ENCODE measurements around the gene MCF2L2. TPM values are rescaled to one million over a fixed set of nuclear protein-coding genes. Genes with fewer than 3 reads are reported as not detected.

MCF2L2 gene
- total and polyA plus RNA-seq, 7 experiments from 2014 or later: 0.15 to 4.3 (median 0.47) TPM; not detected in 1

DNA sequence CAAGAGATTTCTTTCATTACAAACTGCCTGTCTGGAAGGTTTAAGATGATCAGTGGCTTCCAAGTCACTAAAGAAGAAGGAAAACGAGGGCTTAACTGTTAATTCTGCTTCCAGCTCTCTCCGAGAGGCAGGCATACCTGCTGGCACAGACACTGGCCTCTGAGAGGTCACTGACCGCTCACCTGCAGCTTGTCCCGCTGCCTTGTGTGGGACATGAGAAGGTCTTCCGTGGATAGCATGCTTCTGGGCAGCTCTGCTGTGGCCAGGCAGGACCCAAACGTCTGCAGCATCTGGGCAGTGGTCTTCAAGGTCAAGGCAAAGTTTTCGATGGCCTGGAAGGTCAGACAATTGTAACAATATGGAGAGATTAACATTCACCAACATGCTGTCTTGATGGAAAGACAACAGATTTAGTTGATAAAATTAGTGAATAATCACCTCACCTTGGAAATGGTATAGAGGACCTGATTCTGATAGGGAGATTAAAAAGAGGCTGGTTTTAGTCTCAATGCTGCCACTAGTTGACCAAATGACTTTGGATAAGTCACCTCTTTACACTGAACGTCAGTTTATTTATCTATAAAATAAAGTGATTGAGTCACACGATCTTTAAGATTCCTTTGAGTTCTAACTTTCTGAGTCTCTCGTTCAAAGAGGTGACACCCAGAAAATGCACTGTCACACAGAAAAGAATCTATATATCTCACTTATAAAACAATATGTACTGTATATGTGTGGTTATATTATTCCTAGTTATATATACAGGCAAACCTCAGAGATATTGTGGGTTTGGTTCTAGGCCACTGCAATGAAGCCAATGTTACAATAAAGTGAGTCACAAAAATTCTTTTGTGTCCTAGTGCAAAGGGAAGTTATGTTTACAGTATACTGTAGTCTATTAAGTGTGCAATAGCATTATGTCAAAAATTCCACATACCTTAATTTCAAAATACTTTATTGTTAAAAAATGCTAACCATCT is 110.2 kb downstream of the MCF2L2 start:
- ChIA-PET CTCF (no interaction called here), POLR2A (no interaction called here)
- intact Hi-C loops (cut with micrococcal nuclease): loop anchor here in 1 of 2 donors (5.0 kb wide), 1 partner anchor 64 kb away; no protein-coding TSS in a partner anchor
- no peak overlapping the region for H3K4me3 ChIP-seq (ENCODE audit: low read length)
- no peaks in the 10 kb centered on the region for H3K9me3 ChIP-seq (ENCODE audit: control insufficient read depth in 2 of 3, low read length in 3 of 3)
- no peaks in the 10 kb centered on the region for H3K36me3 ChIP-seq (ENCODE audit: control insufficient read depth in 2 of 3, insufficient read depth in 3 of 3, low read length in 3 of 3)
- Mint-ChIP-seq H3K9me3 (no peaks in the 10 kb centered on the region), H3K27me3 (no peaks in the 10 kb centered on the region), H3K4me3 (peak overlapping the region in 1 of 10 donors; percentile 78), H3K36me3 (no peaks in the 10 kb centered on the region), H3K27ac (peak overlapping the region in 1 of 9 donors; percentile 40), H3K4me1 (peaks cover 7 to 20% (median 13%) of the 10 kb centered on the region in 7 donors)
- H3K4me1 ChIP-seq (ENCODE audit: control insufficient read depth in 2 of 2, insufficient read depth in 2 of 2, low read length in 2 of 2): peaks cover 0 to 12% of the 10 kb centered on the region in 2 donors
- H3K27ac ChIP-seq (ENCODE audit: low read depth, low read length): no peak overlapping the region
- ATAC-seq: peak; percentile 34
- no peak for DNase-seq
- H3K27me3 ChIP-seq (ENCODE audit: control insufficient read depth in 2 of 2, insufficient read depth in 2 of 2, low read length in 2 of 2): no peaks in the 10 kb centered on the region

DNA sequence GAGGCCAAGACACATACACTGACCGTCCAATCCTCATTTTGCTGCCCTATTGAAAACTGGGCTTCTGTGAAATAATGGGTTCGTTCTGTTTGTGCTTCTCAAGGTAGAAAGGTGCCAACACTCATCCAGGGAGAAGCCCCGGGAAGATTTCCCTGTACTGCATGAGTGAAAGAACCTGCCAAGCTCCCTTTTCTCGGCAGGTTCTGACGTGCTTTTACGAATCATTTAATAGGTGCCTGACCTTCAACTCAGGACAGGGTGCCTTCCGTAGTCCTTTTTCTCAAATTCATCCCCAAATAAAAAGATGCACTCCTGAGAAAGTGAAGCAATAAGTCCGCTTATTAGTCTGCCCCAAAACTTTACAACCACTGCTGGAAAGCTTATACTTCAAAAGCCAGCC is 111.1 kb downstream of the MCF2L2 start:
- Mint-ChIP-seq H3K4me1 (peaks cover 7 to 20% (median 13%) of the 10 kb centered on the region in 7 donors), H3K4me3 (no peak overlapping the region), H3K27me3 (no peaks in the 10 kb centered on the region), H3K9me3 (no peaks in the 10 kb centered on the region), H3K27ac (peak overlapping the region in 1 of 9 donors; percentile 40), H3K36me3 (no peaks in the 10 kb centered on the region)
- no peaks in the 10 kb centered on the region for H3K36me3 ChIP-seq (ENCODE audit: control insufficient read depth in 2 of 3, insufficient read depth in 3 of 3, low read length in 3 of 3)
- POLR2A ChIA-PET: no interaction called here
- H3K27ac ChIP-seq (ENCODE audit: low read depth, low read length): no peak overlapping the region
- H3K4me1 ChIP-seq (ENCODE audit: control insufficient read depth in 2 of 2, insufficient read depth in 2 of 2, low read length in 2 of 2): peaks cover 0 to 12% of the 10 kb centered on the region in 2 donors
- H3K4me3 ChIP-seq (ENCODE audit: low read length): no peak overlapping the region
- H3K9me3 ChIP-seq (ENCODE audit: control insufficient read depth in 2 of 3, low read length in 3 of 3): no peaks in the 10 kb centered on the region
- H3K27me3 ChIP-seq (ENCODE audit: control insufficient read depth in 2 of 2, insufficient read depth in 2 of 2, low read length in 2 of 2): no peaks in the 10 kb centered on the region
- CTCF ChIA-PET: no interaction called here
- no peak for DNase-seq
- ATAC-seq: no peak
- intact Hi-C loops (cut with micrococcal nuclease): loop anchor here in 1 of 2 donors (5.0 kb wide), 1 partner anchor 65 kb away; no protein-coding TSS in a partner anchor

DNA sequence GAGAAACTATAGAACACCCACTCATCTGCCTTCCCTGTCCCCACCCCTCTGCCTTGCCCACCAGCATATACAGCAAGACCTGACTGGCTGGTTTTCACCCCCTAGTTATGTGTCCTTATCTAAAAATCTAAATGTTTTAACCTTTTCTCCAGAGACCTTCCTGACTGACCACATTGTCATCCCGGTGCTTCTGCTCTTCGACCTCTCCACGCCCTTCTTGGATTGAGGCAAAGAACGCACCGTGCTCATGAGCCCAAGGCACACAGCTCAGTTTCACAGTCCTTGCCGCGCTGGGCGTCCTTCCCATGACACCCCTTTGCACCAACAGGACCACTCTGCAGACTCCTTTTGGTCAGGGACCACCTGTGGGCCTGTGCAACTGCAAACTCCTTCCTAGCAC is 112.7 kb downstream of the MCF2L2 start:
- ATAC-seq (no peak), DNase-seq (no peak)
- no peaks in the 10 kb centered on the region for H3K9me3 ChIP-seq (ENCODE audit: control insufficient read depth in 2 of 3, low read length in 3 of 3)
- peaks cover 7 to 20% (median 13%) of the 10 kb centered on the region in 7 donors for H3K4me1 Mint-ChIP-seq
- no peak overlapping the region for H3K4me3 ChIP-seq (ENCODE audit: low read length)
- peaks cover 0 to 12% of the 10 kb centered on the region in 2 donors for H3K4me1 ChIP-seq (ENCODE audit: control insufficient read depth in 2 of 2, insufficient read depth in 2 of 2, low read length in 2 of 2)
- H3K27ac Mint-ChIP-seq: peak overlapping the region in 1 of 9 donors; percentile 55
- H3K36me3 Mint-ChIP-seq: peaks cover 0 to 5% (median 0%) of the 10 kb centered on the region in 5 donors
- no peak overlapping the region for H3K27ac ChIP-seq (ENCODE audit: low read depth, low read length)
- no peaks in the 10 kb centered on the region for H3K9me3 Mint-ChIP-seq
- intact Hi-C loops (cut with micrococcal nuclease): loop anchor here in 1 of 2 donors (5.0 kb wide), 1 partner anchor 67 kb away; no protein-coding TSS in a partner anchor
- POLR2A ChIA-PET: no interaction called here
- no peaks in the 10 kb centered on the region for H3K27me3 ChIP-seq (ENCODE audit: control insufficient read depth in 2 of 2, insufficient read depth in 2 of 2, low read length in 2 of 2)
- H3K27me3 Mint-ChIP-seq: no peaks in the 10 kb centered on the region
- CTCF ChIA-PET: no interaction called here
- H3K4me3 Mint-ChIP-seq: no peak overlapping the region
- H3K36me3 ChIP-seq (ENCODE audit: control insufficient read depth in 2 of 3, insufficient read depth in 3 of 3, low read length in 3 of 3): no peaks in the 10 kb centered on the region

DNA sequence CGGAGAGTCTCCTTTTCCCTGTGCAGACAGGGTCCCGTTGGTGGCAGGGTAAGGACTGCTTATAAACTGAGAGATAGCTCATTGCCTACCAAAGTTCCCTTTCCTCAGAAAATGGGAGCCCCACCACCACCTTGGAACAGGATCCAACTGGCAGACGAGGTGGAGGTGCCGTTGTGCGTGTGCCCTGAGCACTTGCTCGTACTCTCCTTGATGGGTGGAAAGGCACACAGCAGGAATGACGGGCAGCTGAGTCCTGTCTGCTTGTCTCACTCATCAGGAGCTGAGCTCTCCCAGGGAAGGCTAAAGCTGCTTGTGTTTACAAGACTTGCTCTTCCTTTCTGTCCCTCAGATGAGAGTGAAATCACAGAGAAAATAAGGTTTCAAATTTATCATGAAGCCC is 114.7 kb downstream of the MCF2L2 start:
- ChIA-PET POLR2A (no interaction called here), CTCF (no interaction called here)
- Mint-ChIP-seq H3K36me3 (peaks cover 0 to 5% (median 0%) of the 10 kb centered on the region in 5 donors), H3K27me3 (no peaks in the 10 kb centered on the region), H3K27ac (no peak overlapping the region), H3K9me3 (no peaks in the 10 kb centered on the region), H3K4me3 (no peak overlapping the region), H3K4me1 (peaks cover 0 to 5% (median under 1%) of the 10 kb centered on the region in 7 donors)
- peaks cover 0 to 4% of the 10 kb centered on the region in 2 donors for H3K4me1 ChIP-seq (ENCODE audit: control insufficient read depth in 2 of 2, insufficient read depth in 2 of 2, low read length in 2 of 2)
- no peaks in the 10 kb centered on the region for H3K9me3 ChIP-seq (ENCODE audit: control insufficient read depth in 2 of 3, low read length in 3 of 3)
- no peaks in the 10 kb centered on the region for H3K27me3 ChIP-seq (ENCODE audit: control insufficient read depth in 2 of 2, insufficient read depth in 2 of 2, low read length in 2 of 2)
- DNase-seq: no peak
- no peak overlapping the region for H3K27ac ChIP-seq (ENCODE audit: low read depth, low read length)
- H3K36me3 ChIP-seq (ENCODE audit: control insufficient read depth in 2 of 3, insufficient read depth in 3 of 3, low read length in 3 of 3): no peaks in the 10 kb centered on the region
- no peak overlapping the region for H3K4me3 ChIP-seq (ENCODE audit: low read length)
- intact Hi-C loops (cut with micrococcal nuclease): no loop called here
- ATAC-seq: peak; percentile 29

DNA sequence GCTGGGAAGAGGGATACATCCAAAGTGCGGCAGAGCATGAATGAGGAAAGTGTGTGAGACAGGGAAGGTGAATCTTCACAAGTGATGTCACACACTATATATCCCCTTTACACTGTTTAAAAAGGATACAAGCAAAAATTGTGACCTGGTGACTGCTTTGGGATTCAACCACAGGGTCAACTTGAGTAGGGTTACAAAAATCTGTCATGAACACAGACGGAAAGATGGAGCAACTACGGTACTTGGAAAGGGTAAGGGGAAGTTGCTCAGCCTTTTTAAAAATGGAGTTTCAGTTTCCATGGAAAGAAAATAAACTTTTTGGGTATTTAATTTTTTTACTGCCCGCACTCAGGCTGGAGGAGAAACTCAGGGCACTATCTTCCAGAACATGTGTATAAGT is 115.1 kb downstream of the MCF2L2 start:
- H3K4me1 ChIP-seq (ENCODE audit: control insufficient read depth in 2 of 2, insufficient read depth in 2 of 2, low read length in 2 of 2): no peaks in the 10 kb centered on the region
- H3K36me3 ChIP-seq (ENCODE audit: control insufficient read depth in 2 of 3, insufficient read depth in 3 of 3, low read length in 3 of 3): no peaks in the 10 kb centered on the region
- Mint-ChIP-seq H3K36me3 (peaks cover 0 to 5% (median 0%) of the 10 kb centered on the region in 5 donors), H3K4me3 (no peak overlapping the region), H3K9me3 (no peaks in the 10 kb centered on the region), H3K27me3 (no peaks in the 10 kb centered on the region), H3K4me1 (peaks cover 0 to 3% (median 0%) of the 10 kb centered on the region in 7 donors), H3K27ac (no peak overlapping the region)
- no peak overlapping the region for H3K27ac ChIP-seq (ENCODE audit: low read depth, low read length)
- intact Hi-C loops (cut with micrococcal nuclease): no loop called here
- ChIA-PET CTCF (no interaction called here), POLR2A (no interaction called here)
- DNase-seq: no peak
- ATAC-seq: peak; percentile 40
- no peaks in the 10 kb centered on the region for H3K9me3 ChIP-seq (ENCODE audit: control insufficient read depth in 2 of 3, low read length in 3 of 3)
- no peak overlapping the region for H3K4me3 ChIP-seq (ENCODE audit: low read length)
- no peaks in the 10 kb centered on the region for H3K27me3 ChIP-seq (ENCODE audit: control insufficient read depth in 2 of 2, insufficient read depth in 2 of 2, low read length in 2 of 2)

GRCh38 chr3:183312433-183312832 is 116.0 kb downstream of the MCF2L2 start:
- Mint-ChIP-seq H3K4me1 (peaks cover 0 to 7% (median 0%) of the 10 kb centered on the region in 7 donors), H3K36me3 (peaks cover 0 to 6% (median 0%) of the 10 kb centered on the region in 5 donors), H3K9me3 (no peaks in the 10 kb centered on the region), H3K27ac (no peak overlapping the region), H3K4me3 (no peak overlapping the region), H3K27me3 (no peaks in the 10 kb centered on the region)
- H3K27ac ChIP-seq (ENCODE audit: low read depth, low read length): no peak overlapping the region
- no peaks in the 10 kb centered on the region for H3K4me1 ChIP-seq (ENCODE audit: control insufficient read depth in 2 of 2, insufficient read depth in 2 of 2, low read length in 2 of 2)
- H3K4me3 ChIP-seq (ENCODE audit: low read length): no peak overlapping the region
- ChIA-PET POLR2A (no interaction called here), CTCF (no interaction called here)
- intact Hi-C loops (cut with micrococcal nuclease): no loop called here
- H3K36me3 ChIP-seq (ENCODE audit: control insufficient read depth in 2 of 3, insufficient read depth in 3 of 3, low read length in 3 of 3): no peaks in the 10 kb centered on the region
- H3K9me3 ChIP-seq (ENCODE audit: control insufficient read depth in 2 of 3, low read length in 3 of 3): no peaks in the 10 kb centered on the region
- DNase-seq (no peak), ATAC-seq (no peak)
- no peaks in the 10 kb centered on the region for H3K27me3 ChIP-seq (ENCODE audit: control insufficient read depth in 2 of 2, insufficient read depth in 2 of 2, low read length in 2 of 2)
